NCI-H69 (cell line): Measurements from ENCODE around the gene SLC16A11.
A peak's percentile ranks its signal among the peaks of the same experiment; 100 is the strongest.
"Not testable (repeated sequence)": the region's sequence is repeated elsewhere in the genome, so short reads cannot be mapped to it uniquely, and the experiment has no call there.

Experiments
- DNase-seq: peaks from one replicate; lab custom pipeline; 2025; lab: John Stamatoyannopoulos, UW

Gene SLC16A11

GRCh38 chr17:7005716-7006115 is 38.2 kb downstream of the SLC16A11 start:
- no peak for DNase-seq

GRCh38 chr17:7004398-7005253 is 39.3 kb downstream of the SLC16A11 start:
- peak; percentile 66 for DNase-seq

- DNase-seq, result no peak
These were observed 40.1 kb downstream of the SLC16A11 start for GRCh38 chr17:7003745-7004144.

GRCh38 chr17:7002288-7003047 is 41.4 kb downstream of the SLC16A11 start:
- no peak for DNase-seq

GRCh38 chr17:7001318-7001961 is 42.5 kb downstream of the SLC16A11 start:
- DNase-seq, result no peak

- no peak for DNase-seq
These were observed 44.9 kb downstream of the SLC16A11 start for GRCh38 chr17:6998855-6999508.

GRCh38 chr17:6997171-6997570 is 46.7 kb downstream of the SLC16A11 start:
- DNase-seq, result no peak

GRCh38 chr17:6996256-6997011 is 47.5 kb downstream of the SLC16A11 start:
- DNase-seq, result no peak

- no peak for DNase-seq
These were observed 48.2 kb downstream of the SLC16A11 start, which contains the start of gene ALOX12 for GRCh38 chr17:6995500-6996255. Gene ALOX12 (plus strand): TSS chr17:6996049. CDS start chr17:6996118, 69 bp downstream.

GRCh38 chr17:6994666-6995256 is 49.1 kb downstream of the SLC16A11 start:
- DNase-seq, result no peak

- DNase-seq, result no peak
These were observed 49.7 kb downstream of the SLC16A11 start for GRCh38 chr17:6994118-6994598.

- not testable (repeated sequence) for DNase-seq
These were observed 50.3 kb downstream of the SLC16A11 start for GRCh38 chr17:6993613-6994056.
